HepG2 (cell line): ENCODE data around the gene TMEM62. TPM values are rescaled to one million over a fixed set of nuclear protein-coding genes. Genes with fewer than 3 reads are reported as not detected.
A peak's percentile ranks its signal among the peaks of the same experiment; 100 is the strongest.

Experiments
- BHLHE40 ChIP-seq: IDR thresholded peaks from 2 replicates; pipeline ENCODE4 v1.6.1; 2011; ENCODE audit warnings: low read length, improper control_type of control experiment
- BRCA1 ChIP-seq: sonication (generic); formaldehyde crosslinking; IDR thresholded peaks from 2 replicates; pipeline ENCODE4 v1.4.0; 2020; ENCODE audit warnings: missing genetic modification reagents
- CREM ChIP-seq, 2 experiments: sonication (generic) in 1 of 2; formaldehyde crosslinking in 1 of 2; IDR thresholded peaks; 2 replicates each; pipeline versions ENCODE4 v1.4.0 to v1.6.1; 2016 to 2020; ENCODE audit warnings: antibody characterized with exemption in 1 of 2, mild to moderate bottlenecking in 1 of 2, missing genetic modification reagents in 1 of 2
- HNRNPH1 ChIP-seq: fragments of 200-400 bp; formaldehyde crosslinking; optimal IDR thresholded peaks from 2 replicates; pipeline ENCODE3; 2017; ENCODE audit warnings: mild to moderate bottlenecking, low read depth, low read length
- HNRNPL ChIP-seq: fragments of 200-400 bp; formaldehyde crosslinking; IDR thresholded peaks from 2 replicates; pipeline ENCODE4 v1.6.1; 2017; ENCODE audit warnings: mild to moderate bottlenecking, low read depth, low read length
- ISX ChIP-seq: sonication (generic); formaldehyde crosslinking; conservative IDR thresholded peaks from 2 replicates; pipeline ENCODE4 v1.5.0; 2020; ENCODE audit warnings: missing genetic modification reagents
- KDM6A ChIP-seq: IDR thresholded peaks from 2 replicates; pipeline ENCODE4 v1.6.1; 2016; ENCODE audit warnings: low read depth
- KLF6 ChIP-seq: IDR thresholded peaks from 2 replicates; pipeline ENCODE4 v1.8.0; 2016; ENCODE audit warnings: missing biosample characterization, missing genetic modification reagents
- NR2F2 ChIP-seq: IDR thresholded peaks from 2 replicates; pipeline ENCODE4 v1.6.1; 2012; ENCODE audit warnings: low read depth, inconsistent platforms, borderline replicate concordance
- NR2F6 ChIP-seq, 2 experiments: IDR thresholded peaks; 2 replicates each; pipeline ENCODE4 v1.6.1; 2016; ENCODE audit warnings: antibody characterized with exemption in 1 of 2, mild to moderate bottlenecking in 1 of 2
- PCBP1 ChIP-seq: fragments of 200-400 bp; formaldehyde crosslinking; IDR thresholded peaks from 2 replicates; pipeline ENCODE4 v1.6.1; 2017; ENCODE audit warnings: mild to moderate bottlenecking, low read depth, low read length, borderline replicate concordance
- PHF5A ChIP-seq: IDR thresholded peaks from one replicate; pipeline ENCODE4 v1.6.1; 2018; ENCODE audit warnings: low read depth, missing genetic modification reagents; ENCODE audit not compliant: unreplicated experiment
- RFXANK ChIP-seq: IDR thresholded peaks from 2 replicates; pipeline ENCODE4 v1.6.1; 2016
- SAFB2 ChIP-seq: sonication (generic); formaldehyde crosslinking; IDR thresholded peaks from 2 replicates; pipeline ENCODE4 v1.5.1; 2020; ENCODE audit warnings: missing genetic modification reagents, low read depth, mild to moderate bottlenecking, borderline replicate concordance
- TEF ChIP-seq: sonication (generic); formaldehyde crosslinking; IDR thresholded peaks from 2 replicates; pipeline ENCODE4 v1.5.0; 2020; ENCODE audit warnings: missing genetic modification reagents
- ZBTB14 ChIP-seq: sonication (generic); formaldehyde crosslinking; IDR thresholded peaks from 2 replicates; pipeline ENCODE4 v1.4.0; 2020; ENCODE audit warnings: missing genetic modification reagents
- ZBTB4 ChIP-seq: sonication (generic); formaldehyde crosslinking; IDR thresholded peaks from 2 replicates; pipeline ENCODE4 v1.4.0; 2020; ENCODE audit warnings: missing genetic modification reagents, mild to moderate bottlenecking, borderline replicate concordance
- ZBTB8A ChIP-seq: sonication (generic); formaldehyde crosslinking; IDR thresholded peaks from 2 replicates; pipeline ENCODE4 v1.4.0; 2020; ENCODE audit warnings: mild to moderate bottlenecking, low read depth, missing genetic modification reagents, borderline replicate concordance
- ZKSCAN8 ChIP-seq: IDR thresholded peaks from 2 replicates; pipeline ENCODE4 v1.6.1; 2016; ENCODE audit warnings: borderline replicate concordance, missing genetic modification reagents, missing compliant biosample characterization
- ZNF20 ChIP-seq: sonication (generic); formaldehyde crosslinking; IDR thresholded peaks from 2 replicates; pipeline ENCODE4 v1.4.0; 2020; ENCODE audit warnings: mild to moderate bottlenecking, moderate library complexity, missing genetic modification reagents
- ZNF34 ChIP-seq: sonication (generic); formaldehyde crosslinking; IDR thresholded peaks from 2 replicates; pipeline ENCODE4 v1.4.0; 2020; ENCODE audit warnings: mild to moderate bottlenecking, missing genetic modification reagents, borderline replicate concordance
- ZNF740 ChIP-seq: sonication (generic); formaldehyde crosslinking; IDR thresholded peaks from 2 replicates; pipeline ENCODE4 v1.4.0; 2020; ENCODE audit warnings: missing genetic modification reagents
- ZNF800 ChIP-seq: sonication (generic); formaldehyde crosslinking; IDR thresholded peaks from 2 replicates; pipeline ENCODE4 v1.4.0; 2020; ENCODE audit warnings: missing genetic modification reagents
- polyA plus RNA-seq, 8 experiments: library from polyadenylated mRNA; depleted of rRNA in 3 of 8; stranded (reverse) in 7 of 8; unstranded in 1 of 8; fragments of >200 nt; fragmentation: Illumina TruSeq in 4 of 8; extraction: Trizol in 4 of 8; gene quantifications; 2 replicates each; pipeline versions ENCODE4 v1.2.1 to v1.2.3, GENCODE V29; 2011 to 2016; ENCODE audit warnings: low read depth in 4 of 8, missing spikeins in 1 of 8, mixed read lengths in 1 of 8; ENCODE audit not compliant: insufficient read depth in 1 of 8
- total RNA-seq, 5 experiments: library from RNA; depleted of rRNA; stranded (reverse); fragments of >200 nt; fragmentation: Illumina TruSeq; extraction: Trizol; gene quantifications; 2 replicates each; pipeline ENCODE4 v1.2.3, GENCODE V29; 2016; ENCODE audit warnings: low read depth in 1 of 5

Gene TMEM62
- total and polyA plus RNA-seq, 2 of the 13 experiments (the other 11 are each of a cell fraction or from before 2014, with no cell fraction given): 14.2 to 20.9 TPM

- no peak for TF ChIP-seq ZNF800 (CRISPR knock-in tag)
- TF ChIP-seq KLF6 (CRISPR knock-in tag): no peak
- TF ChIP-seq RFXANK (CRISPR knock-in tag): no peak
- no peak for TF ChIP-seq PHF5A
- TF ChIP-seq NR2F6 (IDR thresholded peaks at IDR 0.05): 0 out of 2 replicates have a peak, but pooled peaks have one; percentile 13
- TF ChIP-seq NR2F6 (CRISPR knock-in tag; IDR thresholded peaks at IDR 0.05): peak; percentile 4; the same call in 1 of the 2 replicates
- no peak for TF ChIP-seq BHLHE40
- TF ChIP-seq CREM (IDR thresholded peaks at IDR 0.05): no peak
- no peak for TF ChIP-seq CREM (CRISPR knock-in tag; IDR thresholded peaks at IDR 0.05)
- TF ChIP-seq ZBTB8A (CRISPR knock-in tag): no peak
- TF ChIP-seq ZBTB4 (CRISPR knock-in tag): 0 out of 2 replicates have a peak, but pooled peaks have one; percentile 6
- TF ChIP-seq ZNF34 (CRISPR knock-in tag): no peak
- no peak for TF ChIP-seq HNRNPH1
- TF ChIP-seq HNRNPL: no peak
- TF ChIP-seq SAFB2 (CRISPR knock-in tag): no peak
- TF ChIP-seq PCBP1: no peak
- TF ChIP-seq BRCA1 (CRISPR knock-in tag): peak; percentile 87; the same call in 1 of the 2 replicates
- TF ChIP-seq ISX (CRISPR knock-in tag): 0 out of 2 replicates have a peak, but pooled peaks have one; percentile 45
- no peak for TF ChIP-seq ZBTB14 (CRISPR knock-in tag)
- no peak for TF ChIP-seq TEF
- TF ChIP-seq NR2F2: peak; percentile 35; the same call in 1 of the 2 replicates
- TF ChIP-seq ZNF20 (CRISPR knock-in tag): no peak
- TF ChIP-seq ZNF740 (CRISPR knock-in tag): 0 out of 2 replicates have a peak, but pooled peaks have one; percentile 25
- TF ChIP-seq KDM6A (CRISPR knock-in tag): no peak
- no peak for TF ChIP-seq ZKSCAN8 (CRISPR knock-in tag)
Measured at GRCh38 chr15:43132830-43133429, 456 bp upstream of the TMEM62 start (continued).
